Activated CD4-positive, CD25-positive, alpha-beta regulatory T cell treated with anti-CD3 and anti-CD28 coated beads, Interleukin-2, amount 50 U/mL, for 16 hours (primary cell): ENCODE data around the gene MEIKIN.

Experiments used
- DNase-seq: peaks from one replicate; pipeline ENCODE4 v3.0.0-alpha.2; 2020; ENCODE audit warnings: low read depth, low spot score

MEIKIN gene

GRCh38 chr5:131945551-131946168 lies at the start of gene MEIKIN:
Gene MEIKIN (minus strand): TSS chr5:131945663. CDS start chr5:131945505, 158 bp downstream.
- DNase-seq, result no peak

GRCh38 chr5:131994533-131995226 lies 49.2 kb upstream of the MEIKIN start:
- DNase-seq, result no peak

- no peak for DNase-seq
Observed at GRCh38 chr5:131994090-131994489, 48.6 kb upstream of the MEIKIN start.

- DNase-seq, result no peak
Observed at GRCh38 chr5:131993676-131994075, 48.2 kb upstream of the MEIKIN start.

DNA sequence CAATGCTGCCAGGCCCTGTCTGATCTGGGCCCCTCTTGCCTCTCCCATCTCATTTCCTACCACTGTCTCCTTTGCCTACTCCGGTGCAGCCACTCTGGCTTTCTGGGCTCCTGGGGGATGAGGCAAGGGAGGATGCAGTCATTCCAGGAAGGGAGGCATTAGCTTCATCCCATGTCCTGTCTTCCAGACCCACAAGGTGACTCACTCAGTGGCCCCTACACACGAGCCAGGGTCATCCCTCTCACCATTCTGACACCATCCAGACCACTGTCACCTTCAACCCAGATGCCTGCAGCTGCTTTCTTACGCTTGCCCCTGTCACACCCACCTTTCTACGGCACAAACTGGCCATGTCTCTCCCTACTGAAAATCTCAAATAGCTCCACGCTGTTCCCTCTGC lies 46.9 kb upstream of the MEIKIN start:
- DNase-seq, result no peak

DNA sequence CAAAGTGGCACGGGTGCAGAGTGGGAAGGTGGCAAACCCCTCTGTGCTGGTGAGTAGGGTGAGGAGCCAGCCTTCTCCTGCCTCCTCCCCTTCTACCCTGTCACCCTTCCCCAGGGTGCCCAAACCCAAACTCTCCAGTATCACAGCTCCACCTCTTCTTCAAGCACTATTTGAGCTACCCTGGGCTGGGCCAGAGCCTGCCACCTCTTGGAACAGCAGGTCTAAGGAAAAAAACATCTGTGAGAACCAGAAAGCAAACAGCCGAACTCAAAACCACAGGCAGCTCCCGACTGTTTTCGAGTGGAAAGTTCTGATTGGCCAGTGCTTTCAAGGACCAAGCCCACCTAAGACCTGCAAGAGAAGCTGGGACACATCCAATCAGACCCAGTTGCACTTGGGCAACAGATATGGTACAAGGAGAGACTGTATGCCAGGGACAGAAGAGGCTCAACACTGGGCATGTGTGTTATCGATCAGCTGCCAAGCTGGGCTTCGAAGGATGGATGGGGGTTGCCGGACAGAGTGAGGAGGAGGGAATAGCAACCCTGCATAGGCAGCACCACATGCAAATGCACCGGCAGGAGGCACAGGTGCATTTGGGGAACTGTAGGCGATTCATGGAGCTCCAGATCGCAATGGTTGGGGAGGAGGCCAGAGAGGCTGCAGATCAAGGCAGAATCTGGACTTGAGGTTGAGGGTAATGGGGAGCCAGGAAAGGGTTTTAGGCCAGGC lies 46.3 kb upstream of the MEIKIN start:
- no peak for DNase-seq

DNA sequence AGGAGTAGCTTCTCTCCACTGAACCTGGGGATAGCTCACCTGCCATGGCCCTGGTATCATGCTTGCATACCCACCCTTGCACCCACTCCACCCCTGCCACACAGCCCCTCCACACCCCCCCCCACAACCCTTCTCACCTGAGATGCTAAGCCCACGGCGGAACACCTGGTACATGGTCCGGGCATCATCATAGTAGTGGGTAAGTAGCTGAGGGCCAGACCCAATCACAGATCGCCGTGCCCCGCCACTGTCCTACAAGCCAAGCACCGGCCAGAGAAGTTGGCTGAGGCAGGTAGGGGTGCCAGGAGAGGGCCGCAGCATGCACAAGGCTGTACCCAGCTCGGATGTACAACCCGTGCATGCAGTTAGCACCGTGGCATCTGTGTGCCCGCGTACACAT lies 45.3 kb upstream of the MEIKIN start:
- DNase-seq, result no peak

GRCh38 chr5:131988601-131989000 lies 43.1 kb upstream of the MEIKIN start:
- DNase-seq, result no peak

- no peak for DNase-seq
Observed at GRCh38 chr5:131987251-131987650, 41.8 kb upstream of the MEIKIN start.

DNA sequence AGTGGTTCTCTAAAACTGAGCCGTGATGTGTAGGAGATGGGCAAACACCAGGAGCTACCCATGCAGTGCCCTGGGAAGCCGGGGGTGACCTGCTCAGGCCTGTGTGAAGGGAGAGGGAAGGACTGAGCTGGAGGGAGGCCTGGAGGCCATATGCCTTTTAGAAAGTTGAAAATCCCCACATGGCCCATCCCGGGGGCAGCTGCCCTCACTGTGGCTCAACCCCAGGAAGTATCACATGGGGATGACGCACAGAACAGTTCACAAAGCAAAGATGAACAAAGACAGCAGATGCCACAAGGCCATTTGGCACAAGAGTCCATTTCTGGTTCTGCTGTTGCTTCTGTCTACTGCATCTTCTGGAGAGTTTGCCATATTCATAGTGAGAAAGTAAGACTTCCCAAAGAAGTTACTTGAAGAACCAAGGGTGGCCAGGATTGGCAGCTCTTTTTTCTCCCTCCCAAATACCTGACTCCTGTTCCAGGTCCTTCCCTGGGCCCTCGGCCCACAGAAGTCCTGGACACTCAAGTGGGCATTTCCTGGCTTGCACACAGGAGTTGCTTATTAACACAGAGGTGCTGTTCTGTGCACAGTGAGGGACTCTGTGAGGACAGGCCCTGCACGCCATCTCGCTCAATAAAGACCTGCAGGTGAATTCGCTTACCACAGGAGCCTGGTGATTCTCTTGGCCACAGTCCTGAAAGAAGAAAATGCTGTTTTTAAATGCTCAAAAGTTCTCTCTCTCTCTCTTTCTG lies 40.9 kb upstream of the MEIKIN start:
- DNase-seq, result no peak

DNA sequence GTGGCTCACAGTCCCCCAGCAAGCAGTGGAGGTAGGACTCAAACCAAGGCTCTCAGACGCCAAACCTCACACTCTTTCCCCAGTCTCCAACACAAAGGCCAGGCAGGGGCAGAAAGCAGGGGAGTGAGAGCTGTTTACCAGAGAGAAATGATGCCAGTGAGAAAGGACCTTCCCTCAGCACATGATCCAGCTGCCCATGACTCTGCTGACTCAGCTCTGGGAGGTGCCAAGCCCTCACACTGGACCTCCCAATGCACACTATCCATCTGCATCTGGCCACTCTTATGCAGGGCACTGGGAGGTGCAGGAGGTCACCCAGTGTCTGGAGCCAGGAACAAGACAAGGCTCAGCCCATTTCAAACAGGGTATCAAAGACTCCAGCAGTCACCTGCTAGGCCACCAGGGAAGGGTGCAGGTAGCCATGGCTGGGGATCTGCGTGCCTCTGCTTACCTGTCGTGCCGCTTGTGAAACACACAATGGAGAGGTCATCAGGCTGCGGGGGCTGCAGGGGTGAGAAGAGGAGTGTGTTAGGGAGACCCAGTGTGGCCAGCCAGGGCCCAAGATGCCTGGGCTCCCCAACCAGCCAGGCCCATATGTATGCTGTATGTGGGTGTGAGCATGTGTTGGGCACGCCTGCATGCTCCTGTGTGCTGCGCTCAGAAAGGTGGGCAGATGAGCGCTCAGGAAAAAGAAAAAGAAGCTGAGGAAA lies 39.6 kb upstream of the MEIKIN start:
- DNase-seq, result no peak

- DNase-seq, result no peak
Observed at GRCh38 chr5:131983244-131983771, 37.8 kb upstream of the MEIKIN start.

- no peak for DNase-seq
Observed at GRCh38 chr5:131981516-131981915, 36.1 kb upstream of the MEIKIN start.

- DNase-seq, result no peak
Observed at GRCh38 chr5:131980696-131981095, 35.2 kb upstream of the MEIKIN start.

GRCh38 chr5:131979816-131980215 lies 34.4 kb upstream of the MEIKIN start:
- DNase-seq, result no peak

DNA sequence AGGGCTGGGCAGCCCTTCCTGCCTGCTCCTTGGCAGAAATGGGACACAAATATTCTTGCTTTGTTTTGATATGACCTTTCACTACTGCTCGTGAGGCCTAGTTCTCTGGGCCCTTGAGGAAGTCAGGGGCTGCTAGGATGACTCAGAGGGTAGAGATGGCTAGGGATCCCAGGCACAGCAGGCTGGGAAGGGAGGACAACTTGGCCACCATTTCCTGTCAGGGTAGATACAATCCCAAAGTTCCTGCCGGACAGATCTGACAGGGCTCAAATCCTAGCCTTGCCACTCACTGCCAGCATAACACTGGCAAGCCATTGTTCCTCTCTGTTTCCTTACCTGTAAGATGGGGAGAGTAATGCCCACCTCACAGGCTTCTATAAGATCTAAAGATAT lies 31.7 kb upstream of the MEIKIN start:
- no peak for DNase-seq

DNA sequence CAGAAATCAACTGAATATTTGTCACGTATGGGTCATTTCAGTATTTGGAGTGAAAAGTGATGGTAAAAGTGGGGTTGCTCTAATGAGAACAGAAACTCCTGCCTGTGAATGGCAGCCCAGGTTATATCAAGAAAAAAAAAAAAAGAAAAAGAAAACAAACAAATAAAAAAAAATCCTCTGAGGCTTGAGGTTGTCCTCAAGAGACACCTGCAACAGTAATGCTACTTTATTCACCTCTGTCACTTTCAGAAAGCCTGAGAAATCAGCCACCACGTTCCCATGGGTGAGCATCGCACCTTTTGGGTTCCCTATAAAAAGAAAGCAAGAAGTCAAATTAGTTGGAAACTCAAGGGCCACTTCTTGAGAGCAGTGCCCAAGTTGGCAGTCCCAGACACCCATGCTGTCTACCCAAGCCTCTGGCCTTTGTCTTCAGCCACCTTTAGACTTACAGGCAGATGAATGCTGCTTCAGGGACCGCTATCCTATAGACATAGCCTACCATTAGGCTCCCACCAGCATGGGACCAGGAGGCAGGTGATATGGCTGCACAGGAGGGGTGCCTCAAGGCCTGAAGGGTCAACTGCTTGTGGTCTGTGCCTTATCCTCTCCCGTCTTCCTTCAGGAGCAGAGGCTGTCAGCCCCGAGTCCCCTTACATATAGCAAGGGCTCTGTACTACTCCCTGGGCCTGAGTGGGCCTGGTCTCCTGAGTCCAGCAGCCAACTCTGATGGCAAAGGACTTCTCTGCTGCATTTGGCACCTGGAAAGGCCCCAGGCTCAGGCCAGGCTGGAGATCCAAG lies 31.1 kb upstream of the MEIKIN start:
- DNase-seq, result no peak

GRCh38 chr5:131974956-131975726 lies 29.7 kb upstream of the MEIKIN start:
- no peak for DNase-seq

DNA sequence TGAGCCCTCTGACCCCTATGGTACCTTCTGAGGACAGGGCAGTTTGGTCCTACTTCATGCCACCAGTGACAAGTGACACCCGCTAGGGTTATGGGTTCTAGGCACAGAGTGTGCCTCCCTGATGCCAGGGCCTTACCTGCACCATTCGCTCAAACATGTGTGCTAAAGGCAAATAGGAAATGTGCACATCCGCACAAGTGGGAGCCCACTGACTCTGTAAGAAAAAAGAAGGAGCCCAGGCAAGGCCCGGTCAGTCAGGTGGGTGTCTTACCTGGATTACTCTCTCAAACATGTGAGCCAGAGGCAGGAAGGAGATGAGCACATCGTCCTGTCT lies 29.1 kb upstream of the MEIKIN start:
- DNase-seq, result no peak

GRCh38 chr5:131974016-131974415 lies 28.6 kb upstream of the MEIKIN start:
- DNase-seq, result no peak
